Testis (tissue), 2 donors: ENCODE data around the gene FBXW4.

Source experiments
- CTCF ChIP-seq, 3 experiments: fragments of 450-650 bp in 2 of 3; fragments of 200-600 bp in 1 of 3; sonication (generic) in 1 of 3; IDR thresholded peaks; one replicate each; pipeline ENCODE4 v1.5.1; 2016 to 2019; ENCODE audit warnings: antibody characterized with exemption in 3 of 3, mild to moderate bottlenecking in 2 of 3, moderate library complexity in 1 of 3
- POLR2A ChIP-seq: fragments of 450-650 bp; IDR thresholded peaks from one replicate; pipeline ENCODE4 v1.6.1; 2017; ENCODE audit warnings: antibody characterized with exemption, mild to moderate bottlenecking, moderate library complexity

- TF ChIP-seq CTCF (IDR thresholded peaks at IDR 0.05) (no peak), POLR2A (no peak)
These were observed 124.3 kb downstream of the FBXW4 start for GRCh38 chr10:101570428-101571270.
